DOHH2 (cell line): ENCODE data around the gene SLC44A1.

Experiments
- CTCF ChIP-seq: fragments of 200-600 bp; sonication (generic); IDR thresholded peaks from one replicate; pipeline ENCODE4 v1.5.1; 2014; ENCODE audit warnings: antibody characterized with exemption, mild to moderate bottlenecking, low read depth, low read length; ENCODE audit not compliant: poor library complexity, severe bottlenecking
- EZH2phosphoT487 ChIP-seq: fragments of 200-600 bp; sonication (generic); IDR thresholded peaks from 2 replicates; pipeline ENCODE4 v1.6.1; 2017; ENCODE audit warnings: borderline replicate concordance, mild to moderate bottlenecking, antibody characterized with exemption, low read length, moderate library complexity, mixed read lengths

GRCh38 chr9:105432247-105432842, 187.9 kb downstream of the SLC44A1 start:
- TF ChIP-seq CTCF (no peak), EZH2phosphoT487 (no peak)
